SH-SY5Y (cell line): ENCODE data around the gene OLFM3.

Experiments
- GATA2 ChIP-seq: IDR thresholded peaks from 2 replicates; pipeline ENCODE4 v1.6.1; 2011; ENCODE audit warnings: mild to moderate bottlenecking, low read depth, low read length
- GATA3 ChIP-seq: IDR thresholded peaks from 2 replicates; pipeline ENCODE4 v1.6.1; 2011; ENCODE audit warnings: low read depth, mild to moderate bottlenecking, low read length, moderate library complexity

The OLFM3 gene

DNA sequence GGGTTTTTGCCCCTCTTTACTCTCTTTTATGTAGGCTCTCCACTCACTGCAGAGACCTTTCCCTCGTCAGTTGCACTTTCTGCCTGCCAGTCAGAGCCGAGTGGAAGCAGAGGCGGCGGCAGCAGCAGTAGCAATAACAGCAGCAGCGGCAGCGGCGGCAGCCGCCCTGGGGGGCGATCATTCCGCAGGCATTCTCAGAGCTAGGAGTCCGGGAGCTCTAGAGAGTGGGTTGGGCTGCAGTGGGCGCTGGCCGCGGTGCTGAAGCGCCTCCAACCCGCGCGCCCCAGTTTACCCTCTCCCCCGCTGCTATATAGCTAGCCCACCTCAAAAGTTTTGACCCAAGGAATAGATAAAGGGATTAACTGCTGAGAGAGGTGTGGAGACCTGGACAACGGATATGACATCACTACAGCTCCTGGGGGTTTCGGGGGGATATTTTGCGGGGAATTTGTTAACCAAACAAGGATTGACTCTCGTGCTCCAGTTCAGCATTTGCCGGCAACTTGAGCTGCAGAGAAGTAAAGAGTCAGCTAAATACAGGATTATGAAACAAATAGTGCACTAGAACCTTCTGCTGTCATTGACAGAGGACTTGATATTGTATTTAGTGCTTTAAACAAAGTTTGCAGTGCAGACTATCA is at the start of gene OLFM3:
TSS of gene OLFM3 (minus strand) at position 102 of the 641 bp plus-strand sequence.
- TF ChIP-seq GATA2 (no peak), GATA3 (no peak)

DNA sequence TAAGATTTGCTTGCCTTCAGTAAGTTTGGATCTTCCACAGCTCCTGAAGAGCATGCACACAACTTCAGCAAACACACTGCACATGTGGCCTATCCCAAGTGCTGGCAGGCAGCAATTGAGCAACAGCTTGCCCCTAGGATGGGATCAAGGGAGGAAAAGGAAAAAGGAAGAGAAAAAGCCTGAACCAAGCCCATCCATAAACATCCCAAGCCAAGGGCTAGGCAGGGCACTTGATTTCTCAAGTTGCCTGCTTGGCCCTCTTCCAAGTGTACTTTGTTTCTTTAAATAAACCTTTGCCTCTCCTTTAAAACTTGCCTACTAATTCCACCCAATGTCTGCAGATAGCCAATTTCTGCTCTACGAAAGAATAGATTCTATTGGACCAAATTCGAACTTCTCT is 49.0 kb upstream of the OLFM3 start:
- TF ChIP-seq GATA3 (no peak), GATA2 (no peak)

DNA sequence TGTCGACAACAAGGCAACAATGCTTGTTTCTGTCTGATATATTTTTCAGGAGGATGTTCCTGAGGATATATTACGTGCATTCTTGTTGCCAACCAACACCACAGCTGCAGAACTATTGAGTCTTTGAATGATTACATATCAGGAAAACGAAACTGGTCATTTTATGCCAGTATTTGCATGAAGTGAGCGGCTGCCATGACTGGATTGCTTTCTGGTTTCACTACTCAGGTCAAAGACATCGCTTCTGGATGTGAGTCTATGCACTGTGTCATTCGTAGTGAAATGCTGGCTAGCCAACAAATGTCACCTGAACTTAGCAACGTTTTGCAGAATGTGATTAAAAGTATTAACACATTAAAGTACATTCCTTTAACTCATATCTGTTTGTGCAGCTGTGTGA is 35.8 kb upstream of the OLFM3 start:
- no peak for TF ChIP-seq GATA2

DNA sequence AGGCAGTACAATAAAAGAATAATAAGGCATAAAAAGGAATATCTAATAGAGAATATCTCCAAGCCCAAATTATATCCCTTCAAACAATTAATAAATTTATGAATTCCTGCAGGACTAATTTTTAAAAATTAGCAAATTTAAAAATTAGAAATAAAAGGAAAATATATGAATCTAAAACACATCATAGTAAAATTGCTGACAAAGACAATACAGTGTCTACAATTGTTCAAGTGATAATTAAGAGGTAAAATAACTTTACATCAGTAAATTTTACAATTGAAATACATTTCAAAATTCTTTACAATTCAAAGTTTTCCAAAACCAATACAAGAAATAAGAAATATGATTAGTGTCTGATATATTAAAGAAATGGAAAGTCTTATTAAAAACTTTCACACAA is 22.8 kb upstream of the OLFM3 start:
- TF ChIP-seq GATA2 (no peak), GATA3 (no peak)

DNA sequence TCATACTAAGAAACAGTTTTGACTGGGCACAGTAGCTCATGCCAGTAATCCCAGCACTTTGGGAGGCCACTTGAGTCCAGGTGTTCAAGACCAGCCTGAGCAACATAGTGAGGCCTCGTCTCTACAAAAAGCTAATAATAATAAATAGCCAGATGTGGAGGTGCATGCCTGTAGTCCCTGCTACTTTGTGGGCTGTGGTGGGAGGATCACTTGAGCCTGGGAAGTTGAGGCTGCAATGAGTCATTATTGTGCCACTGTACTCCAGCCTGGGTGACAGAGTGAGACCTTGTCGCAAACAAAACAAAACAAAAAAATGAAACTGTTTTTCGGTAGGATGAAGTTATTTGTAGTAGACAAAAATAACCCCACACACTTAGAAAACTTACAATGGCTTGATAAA is 19.0 kb upstream of the OLFM3 start:
- no peak for TF ChIP-seq GATA2
- no peak for TF ChIP-seq GATA3

DNA sequence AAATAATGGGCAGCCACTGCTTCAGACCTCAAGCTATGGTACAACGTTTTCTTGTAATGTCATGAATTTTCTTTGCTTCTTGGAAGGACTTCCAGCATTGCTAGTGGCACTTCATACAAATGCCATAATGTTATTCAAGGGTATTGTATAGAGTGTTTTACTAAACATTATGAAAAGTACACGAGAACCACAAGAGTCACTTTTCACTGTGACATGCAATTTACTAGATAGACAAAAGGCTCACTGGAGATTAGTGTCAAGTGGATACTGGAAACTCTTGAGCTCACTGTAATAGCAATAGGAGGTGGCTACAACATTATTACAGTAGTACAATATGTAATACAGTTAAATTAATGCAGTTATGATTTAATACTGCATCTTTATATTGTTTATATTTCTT is 5.3 kb upstream of the OLFM3 start:
- TF ChIP-seq GATA2 = no peak
- TF ChIP-seq GATA3 = no peak

DNA sequence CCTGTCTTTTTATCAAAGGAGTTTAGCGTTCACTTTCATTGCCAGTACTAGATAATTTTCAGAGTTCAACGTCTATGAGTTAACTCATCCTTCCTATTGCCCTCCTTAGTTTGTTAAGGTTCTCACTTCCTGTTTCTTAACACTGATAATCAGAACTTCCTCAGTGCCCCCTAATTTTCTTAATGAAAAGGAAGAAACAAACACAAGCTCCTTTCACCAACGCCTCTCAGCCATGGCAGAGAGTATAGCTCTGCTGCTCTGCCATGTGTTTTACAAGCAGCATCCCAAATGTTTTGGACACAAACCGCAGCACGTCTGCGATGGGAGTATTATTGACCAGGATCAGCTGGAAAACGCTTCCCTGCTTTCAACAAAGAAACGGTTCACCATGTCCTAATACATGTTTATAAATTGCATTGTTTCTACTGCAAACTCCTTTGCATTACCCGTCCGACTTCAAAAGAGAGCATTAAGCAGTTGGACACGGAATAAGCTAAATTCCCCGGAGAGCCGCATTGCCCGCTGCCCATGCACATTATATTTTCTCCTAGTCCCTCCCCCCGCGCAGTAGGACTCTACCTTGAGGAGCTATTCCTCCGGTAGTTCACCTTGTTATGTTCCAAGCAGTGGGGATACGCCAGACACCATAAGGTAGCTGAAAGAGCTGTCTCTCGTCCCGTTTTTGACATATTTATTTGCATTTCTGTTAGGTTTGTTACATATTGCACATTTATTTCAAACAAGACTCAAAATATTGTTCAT is 561 bp downstream of the OLFM3 start:
- TF ChIP-seq GATA3 (no peak), GATA2 (no peak)

DNA sequence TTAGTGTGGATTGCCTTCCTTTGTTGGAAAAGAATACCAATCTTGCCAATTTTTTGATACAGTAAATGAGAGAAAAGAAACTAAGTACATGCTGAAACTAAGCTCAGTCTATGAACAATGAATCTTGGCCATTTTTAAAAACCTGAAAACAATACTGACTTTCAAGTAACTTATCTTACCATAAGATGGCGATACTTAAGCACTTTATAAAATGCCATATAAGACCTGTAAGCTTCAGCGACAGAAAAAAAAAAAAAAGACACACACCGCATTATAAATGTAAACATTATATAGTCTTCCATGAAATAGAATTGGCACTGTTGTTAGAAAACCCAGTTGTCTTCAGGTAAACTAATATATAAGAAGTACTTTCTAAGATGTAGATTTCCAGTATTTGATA is 3.0 kb downstream of the OLFM3 start:
- TF ChIP-seq GATA3 (no peak), GATA2 (no peak)

DNA sequence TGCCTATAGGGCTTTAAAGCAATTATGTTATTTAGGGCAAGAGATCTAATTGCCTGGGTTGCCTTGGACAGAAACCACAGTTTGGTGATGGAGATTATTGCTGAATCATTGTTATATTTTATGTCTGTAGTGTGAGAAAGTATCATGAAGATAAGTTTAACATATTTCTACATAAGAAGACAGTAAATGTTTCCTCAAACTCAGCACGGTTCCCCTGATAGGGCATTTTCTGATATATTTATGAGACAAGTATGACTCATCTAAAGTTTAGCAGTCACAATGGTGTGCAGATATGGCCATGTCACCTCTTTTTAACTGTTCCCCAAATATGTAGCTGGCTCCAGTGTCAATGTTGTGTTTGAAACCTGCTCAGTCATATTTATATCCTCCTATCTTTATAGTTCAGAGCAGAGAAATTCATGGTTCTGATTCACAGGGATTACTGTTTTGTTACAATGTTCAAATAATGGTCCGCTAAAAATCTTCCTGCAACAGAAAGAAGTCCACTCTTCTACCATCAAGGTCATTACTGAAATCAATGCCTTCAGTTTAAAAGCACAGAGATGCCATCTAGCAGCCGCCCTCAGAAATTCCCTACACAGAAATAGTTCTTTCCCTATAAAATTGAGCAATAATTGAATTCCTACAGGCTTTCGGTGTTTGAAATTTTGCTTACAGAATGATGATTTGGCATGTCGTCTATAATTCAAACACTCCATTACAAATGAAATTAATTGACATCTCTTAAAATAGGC is 3.7 kb downstream of the OLFM3 start:
- no peak for TF ChIP-seq GATA2
- TF ChIP-seq GATA3 = no peak

DNA sequence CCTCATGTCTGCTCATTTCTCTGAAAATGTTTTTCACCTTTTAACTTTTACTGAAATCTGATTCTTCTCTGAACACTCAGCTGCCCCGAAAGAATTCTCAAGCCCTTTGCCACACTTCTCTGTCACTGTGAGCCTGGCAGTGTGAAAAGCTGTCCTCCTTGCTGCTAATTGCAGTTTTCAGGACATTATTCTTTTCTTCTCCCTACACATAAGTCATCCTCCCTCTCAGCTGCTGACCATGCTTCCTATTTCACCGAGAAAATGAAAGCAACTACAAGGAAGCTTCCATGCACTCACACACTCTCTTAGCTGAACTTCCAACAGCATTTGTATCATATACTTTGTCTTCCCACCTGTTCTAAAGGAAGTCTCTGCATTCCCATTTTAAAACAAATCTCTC is 15.8 kb downstream of the OLFM3 start:
- no peak for TF ChIP-seq GATA3
- no peak for TF ChIP-seq GATA2

DNA sequence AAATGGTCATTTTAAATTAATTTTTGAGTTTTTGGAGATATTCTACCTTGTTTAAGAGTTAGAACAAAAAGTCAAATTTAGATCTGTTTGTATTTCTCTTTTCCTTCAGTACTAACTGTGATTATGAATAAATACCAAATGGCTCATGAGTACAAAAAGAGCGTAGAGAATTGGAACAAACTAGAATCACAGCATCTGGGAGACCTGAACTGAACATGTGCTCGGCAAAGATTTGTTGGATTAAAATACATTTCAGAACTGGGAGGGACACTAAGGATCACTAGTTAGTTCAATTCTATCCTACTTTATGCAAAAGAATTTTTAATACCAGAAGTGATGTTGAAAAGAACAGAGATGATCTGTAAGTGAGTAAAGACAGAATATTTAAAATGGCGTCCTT is 19.5 kb downstream of the OLFM3 start:
- TF ChIP-seq GATA2 (no peak), GATA3 (no peak)

DNA sequence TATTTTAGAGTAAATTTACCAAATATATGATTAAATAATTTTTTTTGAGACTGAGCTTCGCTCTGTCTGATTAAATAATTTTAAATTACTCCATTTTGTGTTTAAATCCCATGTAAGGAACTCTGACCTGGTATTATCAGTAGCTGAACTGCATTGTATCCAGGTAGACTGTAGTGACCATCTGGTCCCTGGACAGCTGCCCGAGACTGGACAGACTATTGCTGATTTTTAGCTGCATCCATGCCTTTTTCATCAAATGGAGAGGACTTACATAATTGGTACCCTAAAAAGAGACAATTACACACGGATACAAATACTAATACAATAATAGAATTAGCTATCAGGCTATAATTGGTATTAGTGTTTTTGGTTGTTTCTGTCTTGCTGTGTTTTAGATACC is 20.6 kb downstream of the OLFM3 start:
- TF ChIP-seq GATA2 (no peak), GATA3 (no peak)

DNA sequence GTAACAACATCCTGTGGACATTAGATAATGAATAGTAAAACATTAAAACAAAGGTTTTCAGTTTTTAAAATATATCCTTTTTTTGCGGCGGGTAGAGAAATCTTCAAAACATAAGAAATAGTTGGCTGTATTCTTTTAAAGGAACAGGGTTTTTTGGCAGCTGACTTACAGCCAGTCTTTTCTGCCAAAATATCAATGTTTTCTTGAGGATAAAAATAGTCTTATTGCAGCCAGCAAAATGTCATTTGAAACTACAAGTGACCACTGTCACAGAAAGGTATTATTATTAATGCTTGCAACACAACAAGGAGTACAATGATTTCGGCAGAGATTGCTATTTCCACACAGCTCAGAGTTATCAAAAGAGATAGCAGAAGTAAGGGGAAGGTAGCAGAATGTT is 21.4 kb downstream of the OLFM3 start:
- TF ChIP-seq GATA2 (no peak), GATA3 (no peak)

DNA sequence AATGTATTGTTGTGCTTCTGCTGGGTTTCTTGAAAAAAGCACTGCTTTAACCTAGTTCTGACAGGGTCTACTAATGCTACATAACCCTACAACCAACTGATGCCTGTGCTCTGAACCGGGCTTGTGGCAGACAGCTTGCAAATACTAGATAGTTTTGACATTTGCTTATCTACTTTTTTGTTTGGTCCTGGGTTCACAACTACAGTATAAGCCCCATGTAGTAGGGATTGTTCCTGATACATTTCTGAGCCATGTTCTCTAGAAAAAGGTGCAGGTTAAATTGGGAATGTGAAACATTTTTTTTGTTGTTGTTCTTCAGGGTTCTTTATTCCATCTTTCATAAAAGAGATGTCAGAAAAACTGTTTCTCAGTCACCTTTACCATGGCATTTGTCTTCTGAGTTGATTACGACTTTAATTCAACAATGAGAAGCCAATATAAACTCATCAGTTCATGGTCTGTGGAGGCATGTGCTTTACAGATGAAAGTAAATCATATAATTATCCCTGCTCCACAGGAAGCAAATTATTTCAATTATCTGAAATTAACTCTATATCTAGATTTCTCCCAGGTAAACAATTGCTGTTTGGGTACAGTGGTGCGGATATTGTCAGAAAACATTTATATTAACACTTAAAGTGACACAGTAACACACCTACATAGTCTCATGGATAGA is 22.0 kb downstream of the OLFM3 start:
- TF ChIP-seq GATA3 (no peak), GATA2 (no peak)
